Endothelial cell of umbilical vein (primary cell): ENCODE data around the gene BNC2. TPM values are rescaled to one million over a fixed set of nuclear protein-coding genes. Genes with fewer than 3 reads are reported as not detected.
A peak's percentile ranks its signal among the peaks of the same experiment; 100 is the strongest.

Experiments
- Bru-seq: library from RNA; stranded (reverse); fragments of 400-500 nt; gene quantifications from one replicate; lab custom pipeline; 2021; lab: Mats Ljungman, UMichigan
- BruChase-seq, 2 experiments: library from RNA; stranded (reverse); fragments of 400-500 nt; gene quantifications; one replicate each; lab custom pipeline; 2021; lab: Mats Ljungman, UMichigan
- BruUV-seq: library from RNA; stranded (reverse); fragments of 400-500 nt; replicated peaks from 2 replicates; lab custom pipeline; 2021; lab: Mats Ljungman, UMichigan
- CTCF ChIA-PET: fragments of 300-600, 350-600 bp; sonication (Branson Sonifier 250); formaldehyde crosslinking; loops from one replicate; lab custom pipeline; 2021; ENCODE audit warnings: antibody characterized with exemption, inconsistent platforms; lab: Charles Lee
- POLR2A ChIA-PET: fragments of 300-600, 350-600 bp; sonication (Branson Sonifier 250); formaldehyde crosslinking; loops from one replicate; lab custom pipeline; 2021; ENCODE audit warnings: antibody characterized with exemption, inconsistent platforms; lab: Charles Lee
- DNase-seq: peaks from one replicate; pipeline ENCODE4 v3.0.0-alpha.2; 2011; ENCODE audit warnings: low read depth, low spot score
- FAIRE-seq: peaks from 2 replicates; lab custom pipeline; 2011; peaks lifted over from hg19 to GRCh38; lab: Jason Lieb, UNC
- H2AFZ ChIP-seq: 2 replicates; pipeline ENCODE4 v1.6.0; 2012; ENCODE audit warnings: low read depth, low read length, control low read depth, inconsistent platforms
- H3K27ac ChIP-seq: 2 replicates; pipeline ENCODE4 v1.5.1; 2011; ENCODE audit warnings: low read depth, mild to moderate bottlenecking, control low read depth, low read length, moderate library complexity; ENCODE audit not compliant: insufficient read depth
- H3K27me3 ChIP-seq, 2 experiments: 2 replicates each; pipeline versions ENCODE4 v1.6.0 to v1.6.1; 2011; ENCODE audit warnings: low read length in 2 of 2, mixed read lengths in 1 of 2; ENCODE audit not compliant: control insufficient read depth in 2 of 2, insufficient read depth in 2 of 2
- H3K36me3 ChIP-seq, 2 experiments: 2 replicates in 1 of 2; 3 replicates in 1 of 2; pipeline ENCODE4 v1.5.1; 2011; ENCODE audit warnings: low read length in 2 of 2, mild to moderate bottlenecking in 1 of 2, moderate library complexity in 1 of 2; ENCODE audit not compliant: control insufficient read depth in 2 of 2, insufficient read depth in 2 of 2; ENCODE audit errors: extremely low read depth in 1 of 2
- H3K4me1 ChIP-seq: 3 replicates; pipeline ENCODE4 v1.5.1; 2011; ENCODE audit warnings: mild to moderate bottlenecking, low read length; ENCODE audit not compliant: control insufficient read depth, insufficient read depth; ENCODE audit errors: extremely low read depth
- H3K4me2 ChIP-seq: 2 replicates; pipeline ENCODE4 v1.6.1; 2011; ENCODE audit warnings: low read length, control low read depth, mixed read lengths; ENCODE audit not compliant: insufficient read depth
- H3K4me3 ChIP-seq, 3 experiments: fragments of 200-600 bp in 1 of 3; sonication (generic), shearing (Covaris generic) in 1 of 3; replicated peaks in 1 of 3; 2 replicates each; pipeline ENCODE4 v1.5.1; 2011 to 2016; ENCODE audit warnings: control low read depth in 3 of 3, low read length in 3 of 3, mild to moderate bottlenecking in 2 of 3, inconsistent platforms in 1 of 3, low read depth in 1 of 3, moderate library complexity in 1 of 3; ENCODE audit not compliant: insufficient read depth in 1 of 3
- H3K79me2 ChIP-seq: 2 replicates; pipeline ENCODE4 v1.6.0; 2012; ENCODE audit warnings: low read length, inconsistent platforms; ENCODE audit not compliant: control insufficient read depth, insufficient read depth
- H3K9ac ChIP-seq: replicated peaks from 2 replicates; pipeline ENCODE3; 2011; ENCODE audit warnings: low read length, control low read depth; ENCODE audit not compliant: insufficient read depth; ENCODE audit errors: extremely low read depth
- H3K9me1 ChIP-seq: replicated peaks from 3 replicates; pipeline ENCODE4 v1.6.0; 2011; ENCODE audit warnings: mild to moderate bottlenecking, low read length; ENCODE audit not compliant: control insufficient read depth, insufficient read depth; ENCODE audit errors: extremely low read depth
- H3K9me3 ChIP-seq: replicated peaks from 2 replicates; pipeline ENCODE4 v1.5.1; 2012; ENCODE audit warnings: low read length, inconsistent platforms; ENCODE audit not compliant: control insufficient read depth, insufficient read depth
- H4K20me1 ChIP-seq: replicated peaks from 2 replicates; pipeline ENCODE3; 2011; ENCODE audit warnings: mild to moderate bottlenecking, low read length; ENCODE audit not compliant: control insufficient read depth, insufficient read depth; ENCODE audit errors: extremely low read depth
- POLR2AphosphoS5 ChIP-seq: IDR thresholded peaks from 2 replicates; pipeline ENCODE4 v1.6.1; 2012; ENCODE audit warnings: low read depth, mild to moderate bottlenecking, control low read depth, low read length, moderate library complexity; ENCODE audit not compliant: insufficient read depth
- dilution Hi-C: fragments of 300-500 bp; cut with MboI; formaldehyde crosslinking; loops from one replicate; pipeline ENCODE4 v1.15.0; 2019; ENCODE audit warnings: low sequenced_read_pairs; ENCODE audit not compliant: extremely low pct_ligation_motif_present
- intact Hi-C: fragments of 100-400 bp; cut with micrococcal nuclease; formaldehyde crosslinking; loops from one replicate; pipeline ENCODE4 v1.10.0; 2022
- long read RNA-seq: library from polyadenylated mRNA; stranded (forward); transcript quantifications from one replicate; pipeline ENCODE4 v2.0.0, GENCODE V29; 2021
- polyA minus RNA-seq, 3 experiments: library from RNA; depleted of rRNA, polyadenylated mRNA; stranded (reverse); fragments of >200 nt; gene quantifications; 1 replicate in 1 of 3; 2 replicates in 2 of 3; pipeline ENCODE4 v1.2.3, GENCODE V29; 2011
- polyA plus RNA-seq, 4 experiments: library from polyadenylated mRNA; depleted of rRNA in 3 of 4; stranded (reverse) in 3 of 4; unstranded in 1 of 4; fragments of >200 nt; gene quantifications; 2 replicates each; pipeline versions ENCODE4 v1.2.1 to v1.2.3, GENCODE V29; 2011 to 2012; ENCODE audit warnings: missing spikeins in 1 of 4
- total RNA-seq: library from RNA; stranded (reverse); gene quantifications from 2 replicates; pipeline ENCODE4 v1.2.3, GENCODE V29; 2021
- TF ChIP-seq, protein P1 (sequence below), 2 donors: IDR thresholded peaks; 1 replicate in 1 of 2; 2 replicates in 1 of 2; pipeline ENCODE4 v1.5.1; 2011; ENCODE audit warnings: low read length in 2 of 2, mild to moderate bottlenecking in 2 of 2, moderate library complexity in 2 of 2, control low read depth in 1 of 2, inconsistent platforms in 1 of 2, low read depth in 1 of 2; ENCODE audit not compliant: insufficient read depth in 1 of 2; ENCODE audit errors: extremely low read depth in 1 of 2

BNC2 gene, protein sequence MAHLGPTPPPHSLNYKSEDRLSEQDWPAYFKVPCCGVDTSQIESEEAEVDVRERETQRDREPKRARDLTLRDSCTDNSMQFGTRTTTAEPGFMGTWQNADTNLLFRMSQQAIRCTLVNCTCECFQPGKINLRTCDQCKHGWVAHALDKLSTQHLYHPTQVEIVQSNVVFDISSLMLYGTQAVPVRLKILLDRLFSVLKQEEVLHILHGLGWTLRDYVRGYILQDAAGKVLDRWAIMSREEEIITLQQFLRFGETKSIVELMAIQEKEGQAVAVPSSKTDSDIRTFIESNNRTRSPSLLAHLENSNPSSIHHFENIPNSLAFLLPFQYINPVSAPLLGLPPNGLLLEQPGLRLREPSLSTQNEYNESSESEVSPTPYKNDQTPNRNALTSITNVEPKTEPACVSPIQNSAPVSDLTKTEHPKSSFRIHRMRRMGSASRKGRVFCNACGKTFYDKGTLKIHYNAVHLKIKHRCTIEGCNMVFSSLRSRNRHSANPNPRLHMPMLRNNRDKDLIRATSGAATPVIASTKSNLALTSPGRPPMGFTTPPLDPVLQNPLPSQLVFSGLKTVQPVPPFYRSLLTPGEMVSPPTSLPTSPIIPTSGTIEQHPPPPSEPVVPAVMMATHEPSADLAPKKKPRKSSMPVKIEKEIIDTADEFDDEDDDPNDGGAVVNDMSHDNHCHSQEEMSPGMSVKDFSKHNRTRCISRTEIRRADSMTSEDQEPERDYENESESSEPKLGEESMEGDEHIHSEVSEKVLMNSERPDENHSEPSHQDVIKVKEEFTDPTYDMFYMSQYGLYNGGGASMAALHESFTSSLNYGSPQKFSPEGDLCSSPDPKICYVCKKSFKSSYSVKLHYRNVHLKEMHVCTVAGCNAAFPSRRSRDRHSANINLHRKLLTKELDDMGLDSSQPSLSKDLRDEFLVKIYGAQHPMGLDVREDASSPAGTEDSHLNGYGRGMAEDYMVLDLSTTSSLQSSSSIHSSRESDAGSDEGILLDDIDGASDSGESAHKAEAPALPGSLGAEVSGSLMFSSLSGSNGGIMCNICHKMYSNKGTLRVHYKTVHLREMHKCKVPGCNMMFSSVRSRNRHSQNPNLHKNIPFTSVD
- 33.1 and 34.3 TPM in 2 replicates for total RNA-seq
- polyA plus RNA-seq: 10.4 and 12.1 TPM in 2 replicates
- 13.7 and 14.7 TPM in 2 replicates for polyA plus RNA-seq (2011; cell fraction: cytosol; rRNA removed)
- 33.1 and 38.0 TPM in 2 replicates for polyA plus RNA-seq (2011; cell fraction: nucleus; rRNA removed)
- polyA plus RNA-seq (2012): 25.8 and 29.4 TPM in 2 replicates
- polyA minus RNA-seq: 52.1 and 56.4 TPM in 2 replicates
- 1.2 TPM for polyA minus RNA-seq (2011; cell fraction: cytosol; rRNA and poly(A)+ RNA removed)
- 75.3 and 86.9 TPM in 2 replicates for polyA minus RNA-seq (2011; cell fraction: nucleus; rRNA and poly(A)+ RNA removed)
- Bru-seq, nascent RNA: percentile 84 among the genes with signal in this experiment
- percentile 65 among the genes with signal in this experiment for BruChase-seq, experiment 1, labeled RNA remaining after a 6-hour chase
- BruChase-seq, experiment 2, labeled RNA remaining after a 2-hour chase: percentile 72 among the genes with signal in this experiment
- long read RNA-seq, partial matches to known transcripts: 3 of 23 reads
- long read RNA-seq, other reads (novel, unspliced or antisense): 19 of 23 reads

DNA sequence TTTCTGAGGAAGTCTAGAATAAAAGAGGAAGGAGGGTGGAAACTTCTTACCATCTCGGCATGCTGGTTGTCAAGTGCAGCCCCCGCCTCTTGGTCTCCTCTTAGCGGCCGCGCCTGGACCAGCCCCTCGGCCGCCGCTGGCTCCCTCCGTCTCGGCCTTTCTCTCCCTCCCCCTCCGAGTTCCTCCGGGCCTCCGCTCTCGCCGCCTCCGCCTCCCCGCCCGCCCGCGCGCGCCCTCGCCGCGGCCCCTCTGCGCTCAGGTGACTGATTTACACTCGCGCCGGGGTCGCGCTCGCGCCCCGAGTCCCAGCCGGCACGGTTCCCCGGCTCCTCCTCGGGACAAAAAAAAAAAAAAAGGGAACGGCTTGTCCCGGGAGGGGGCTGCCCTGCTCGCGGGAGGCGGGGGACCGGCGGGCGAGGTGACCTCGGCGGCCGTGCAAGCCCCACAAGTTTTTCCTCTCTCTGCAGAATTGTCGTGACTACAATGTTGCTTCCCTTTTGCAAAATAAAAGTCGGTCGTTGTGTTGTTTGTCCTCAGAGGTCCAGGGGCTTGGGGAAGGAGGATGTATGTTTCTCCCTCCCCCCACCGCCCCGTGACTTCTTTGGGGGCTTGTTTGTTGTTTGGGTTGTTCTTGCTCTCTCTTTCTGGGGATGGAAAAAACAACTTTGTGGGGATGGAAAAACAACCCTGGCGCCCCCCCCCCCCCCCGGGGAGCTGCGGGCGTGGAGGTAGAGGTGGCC, at the start of gene BNC2:
TSS of gene BNC2 (minus strand) at position 75 of the 740 bp plus-strand sequence. CDS start at position 53, 22 bp downstream.
- no peak for FAIRE-seq
- H3K4me3 ChIP-seq: peak within 1 kb of the TSS; percentile 81 to 98 (median 88)

More for the DNA sequence above, at the start of gene BNC2:
- Histone ChIP-seq H3K9ac (peak within 1 kb of the TSS; percentile 79), H3K4me1 (peaks cover 14% of the 10 kb centered on the region), H3K36me3 (no peaks in the 10 kb centered on the region), H4K20me1 (no peaks in the 10 kb centered on the region), H3K9me1 (no peaks in the 10 kb centered on the region), H3K27me3 (peaks cover 2 to 3% of the 10 kb centered on the region in 2 experiments), H3K9me3 (no peaks in the 10 kb centered on the region), H3K4me2 (peak within 1 kb of the TSS; percentile 90), H3K79me2 (no peaks in the 10 kb centered on the region), H3K27ac (peak within 1 kb of the TSS; percentile 17), H2AFZ (peak within 1 kb of the TSS; percentile 99)
- peak; percentile 48 for DNase-seq
- BruUV-seq: no TSS peak
- CTCF ChIA-PET: interaction anchor here (0.7 to 1.2 kb wide), 3 partner anchors 82 to 366 kb away, joined by 3 to 4 read pairs (median 3); no protein-coding TSS in a partner anchor
- dilution Hi-C loops: no loop called here
- TF ChIP-seq, protein P1, sequence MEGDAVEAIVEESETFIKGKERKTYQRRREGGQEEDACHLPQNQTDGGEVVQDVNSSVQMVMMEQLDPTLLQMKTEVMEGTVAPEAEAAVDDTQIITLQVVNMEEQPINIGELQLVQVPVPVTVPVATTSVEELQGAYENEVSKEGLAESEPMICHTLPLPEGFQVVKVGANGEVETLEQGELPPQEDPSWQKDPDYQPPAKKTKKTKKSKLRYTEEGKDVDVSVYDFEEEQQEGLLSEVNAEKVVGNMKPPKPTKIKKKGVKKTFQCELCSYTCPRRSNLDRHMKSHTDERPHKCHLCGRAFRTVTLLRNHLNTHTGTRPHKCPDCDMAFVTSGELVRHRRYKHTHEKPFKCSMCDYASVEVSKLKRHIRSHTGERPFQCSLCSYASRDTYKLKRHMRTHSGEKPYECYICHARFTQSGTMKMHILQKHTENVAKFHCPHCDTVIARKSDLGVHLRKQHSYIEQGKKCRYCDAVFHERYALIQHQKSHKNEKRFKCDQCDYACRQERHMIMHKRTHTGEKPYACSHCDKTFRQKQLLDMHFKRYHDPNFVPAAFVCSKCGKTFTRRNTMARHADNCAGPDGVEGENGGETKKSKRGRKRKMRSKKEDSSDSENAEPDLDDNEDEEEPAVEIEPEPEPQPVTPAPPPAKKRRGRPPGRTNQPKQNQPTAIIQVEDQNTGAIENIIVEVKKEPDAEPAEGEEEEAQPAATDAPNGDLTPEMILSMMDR (IDR thresholded peaks at IDR 0.05; ENCODE audit: extremely low read depth in 1 of 2, insufficient read depth in 1 of 2, low read depth in 1 of 2, low read length in 2 of 2): peak in 1 of 2 donors; percentile 16
- TF ChIP-seq POLR2AphosphoS5: no peak
- POLR2A ChIA-PET: no interaction called here
- intact Hi-C loops: loop anchor here (1.0 to 10.0 kb wide), 4 partner anchors 144 to 678 kb away; no protein-coding TSS in a partner anchor
